ENCODE data around the gene DLG2.

DLG2 gene

GRCh38 chr11:84227970-84228665 is 1399.0 kb downstream of the DLG2 start:
- DNase-seq (ENCODE audit: low read depth): peak; percentile 20
- no peak for TF ChIP-seq CTCF (IDR thresholded peaks at IDR 0.05; ENCODE audit: low read length, missing control alignments)
- no peak overlapping the region for H3K4me3 ChIP-seq (replicated peaks; ENCODE audit: low read depth, low read length)

- DNase-seq (ENCODE audit: low read depth): no peak
These were observed 1403.1 kb downstream of the DLG2 start for GRCh38 chr11:84224042-84224441.

GRCh38 chr11:84218318-84218717 is 1408.8 kb downstream of the DLG2 start:
- no peak for TF ChIP-seq CTCF (IDR thresholded peaks at IDR 0.05; ENCODE audit: low read length, missing control alignments)
- DNase-seq (ENCODE audit: low read depth): no peak
- H3K4me3 ChIP-seq (replicated peaks; ENCODE audit: low read depth, low read length): no peak overlapping the region

More at GRCh38 chr11:84224042-84224441, 1403.1 kb downstream of the DLG2 start:
- no peak for TF ChIP-seq CTCF (IDR thresholded peaks at IDR 0.05; ENCODE audit: low read length, missing control alignments)
- H3K4me3 ChIP-seq (replicated peaks; ENCODE audit: low read depth, low read length): no peak overlapping the region

GRCh38 chr11:84215672-84216071 is 1411.5 kb downstream of the DLG2 start:
- DNase-seq (ENCODE audit: low read depth): no peak
- no peak for TF ChIP-seq CTCF (IDR thresholded peaks at IDR 0.05; ENCODE audit: low read length, missing control alignments)

GRCh38 chr11:84214557-84214956 is 1412.6 kb downstream of the DLG2 start:
- TF ChIP-seq CTCF (IDR thresholded peaks at IDR 0.05; ENCODE audit: low read length, missing control alignments): no peak
- DNase-seq (ENCODE audit: low read depth): no peak
- H3K4me3 ChIP-seq (replicated peaks; ENCODE audit: low read depth, low read length): no peak overlapping the region

More at GRCh38 chr11:84215672-84216071, 1411.5 kb downstream of the DLG2 start:
- no peak overlapping the region for H3K4me3 ChIP-seq (replicated peaks; ENCODE audit: low read depth, low read length)

GRCh38 chr11:84212468-84213390 is 1414.4 kb downstream of the DLG2 start:
- DNase-seq (ENCODE audit: low read depth): no peak
- no peak overlapping the region for H3K4me3 ChIP-seq (replicated peaks; ENCODE audit: low read depth, low read length)
- TF ChIP-seq CTCF (IDR thresholded peaks at IDR 0.05; ENCODE audit: low read length, missing control alignments): no peak
